ENCODE data around the gene POTEH.
"Not testable (repeated sequence)": the region's sequence is repeated elsewhere in the genome, so short reads cannot be mapped to it uniquely, and the experiment has no call there.

GRCh38 chr22:15679702-15680101, 10.1 kb upstream of the POTEH start:
- TF ChIP-seq POLR2A, CTCF (IDR thresholded peaks at IDR 0.05): not testable (repeated sequence)

Measured in esophagus squamous epithelium (tissue), 4 donors.